8988T (cell line): Measurements from ENCODE around the gene DDN.

ENCODE experiments used
- DNase-seq: peaks from one replicate; pipeline ENCODE4 v3.0.0; 2011

The DDN gene

DNA sequence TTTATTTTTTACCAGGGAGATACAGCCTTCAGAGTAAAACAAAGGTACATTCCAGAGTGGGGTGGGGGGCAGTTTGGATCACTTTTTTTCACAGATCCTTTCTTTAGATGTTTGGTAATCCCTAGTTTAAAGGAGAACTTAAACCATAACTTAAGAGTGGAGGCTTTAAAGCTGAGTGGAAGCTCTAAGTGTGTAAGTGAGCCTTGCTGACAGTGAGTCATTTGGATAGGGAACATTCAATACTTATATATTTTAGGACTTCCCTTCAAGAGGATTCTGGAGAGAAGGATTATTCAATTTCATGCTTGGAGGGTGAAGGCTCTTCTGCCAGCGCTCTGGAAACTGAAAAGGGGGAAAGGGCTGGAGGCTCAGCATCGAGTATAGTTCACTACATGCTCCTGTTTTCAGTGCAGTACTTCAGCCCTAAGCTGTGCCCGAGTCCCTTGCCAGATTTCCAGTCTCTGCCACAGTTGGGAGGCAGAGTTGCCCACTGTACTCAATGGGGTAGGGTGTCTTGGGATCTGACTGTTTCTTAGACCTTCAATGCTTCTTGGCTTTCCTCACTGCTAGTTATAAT is 11.0 kb upstream of the DDN start:
- DNase-seq: no peak

DNA sequence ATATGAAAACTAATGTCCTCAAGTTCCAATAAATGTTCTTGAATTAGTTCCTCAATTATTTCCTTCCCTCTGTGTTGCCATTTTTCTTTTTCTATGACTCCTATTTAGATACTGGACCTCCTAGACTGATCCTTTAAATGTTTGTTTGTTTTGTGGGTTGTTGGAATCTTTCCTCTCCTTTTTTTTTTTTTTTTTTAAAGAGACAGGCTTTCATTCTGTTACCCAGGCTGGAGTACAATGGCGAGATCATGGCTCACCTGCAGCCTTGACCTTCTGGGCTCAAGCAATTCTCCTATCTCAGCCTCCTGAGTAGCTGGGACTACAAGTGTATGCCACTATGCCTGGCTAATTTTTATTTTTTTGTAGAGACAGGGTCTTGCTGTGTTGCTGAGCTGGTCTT is 9.8 kb upstream of the DDN start:
- DNase-seq: no peak

DNA sequence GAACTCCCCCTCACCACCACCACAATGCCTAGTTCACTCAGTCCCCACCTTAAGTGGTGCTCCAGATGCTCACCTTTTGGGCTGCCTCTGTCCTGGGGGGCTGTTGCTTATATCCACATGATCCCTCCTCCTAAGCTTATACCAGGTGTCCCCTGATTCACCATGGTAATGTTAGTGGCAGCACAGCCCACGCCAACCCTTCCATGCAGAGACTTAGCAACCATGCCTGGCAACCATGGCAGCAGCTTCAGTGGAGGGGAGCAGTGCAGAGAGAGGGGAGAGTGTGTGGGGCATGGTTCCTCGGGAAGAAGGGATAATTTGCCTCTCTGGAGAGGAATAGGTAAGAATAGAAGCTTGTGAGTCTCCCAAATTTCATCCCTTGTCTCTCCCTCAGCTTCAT is 1.2 kb upstream of the DDN start:
- no peak for DNase-seq

DNA sequence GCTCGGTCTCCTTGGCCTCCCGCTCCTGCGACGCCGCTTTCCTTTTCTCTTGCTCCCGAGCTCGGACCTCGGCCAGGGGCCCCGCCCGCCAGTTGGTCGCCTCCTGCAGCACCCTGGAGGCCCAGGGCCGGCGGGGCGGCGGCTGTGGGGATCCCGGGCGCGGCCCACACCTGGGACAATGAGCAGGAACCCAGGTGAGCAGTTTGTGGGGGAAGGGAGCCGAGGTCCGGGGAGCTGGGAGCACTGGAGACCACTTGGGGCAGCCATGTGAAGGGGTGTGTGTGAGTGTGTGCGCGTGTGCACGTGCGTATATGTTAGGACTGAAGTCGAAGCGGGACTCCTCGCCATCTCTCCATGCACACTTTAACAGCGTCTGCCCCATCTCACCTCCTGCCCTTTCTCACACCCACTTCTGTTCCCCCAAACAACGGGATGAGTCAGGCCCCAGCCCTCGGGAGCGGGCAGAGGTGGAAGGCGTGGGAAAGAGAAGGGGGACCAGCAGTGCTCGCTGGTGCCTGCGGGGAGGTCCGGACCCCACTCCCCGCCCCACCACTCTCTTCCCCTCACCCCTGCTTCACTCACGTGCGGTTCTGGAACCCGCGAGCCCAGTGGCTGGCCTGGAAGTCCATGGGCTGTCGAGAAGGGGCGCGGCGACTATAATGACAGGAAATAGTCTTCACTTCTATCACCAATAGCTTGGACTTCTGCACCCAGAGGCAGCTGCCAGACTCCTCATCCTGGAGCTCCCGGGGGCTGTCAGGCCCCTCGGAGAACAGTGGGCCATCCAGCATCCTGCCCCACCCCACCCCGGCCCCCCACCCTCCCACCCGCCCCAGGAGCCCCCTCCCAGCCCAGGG is 450 bp downstream of the DDN start:
- no peak for DNase-seq

DNA sequence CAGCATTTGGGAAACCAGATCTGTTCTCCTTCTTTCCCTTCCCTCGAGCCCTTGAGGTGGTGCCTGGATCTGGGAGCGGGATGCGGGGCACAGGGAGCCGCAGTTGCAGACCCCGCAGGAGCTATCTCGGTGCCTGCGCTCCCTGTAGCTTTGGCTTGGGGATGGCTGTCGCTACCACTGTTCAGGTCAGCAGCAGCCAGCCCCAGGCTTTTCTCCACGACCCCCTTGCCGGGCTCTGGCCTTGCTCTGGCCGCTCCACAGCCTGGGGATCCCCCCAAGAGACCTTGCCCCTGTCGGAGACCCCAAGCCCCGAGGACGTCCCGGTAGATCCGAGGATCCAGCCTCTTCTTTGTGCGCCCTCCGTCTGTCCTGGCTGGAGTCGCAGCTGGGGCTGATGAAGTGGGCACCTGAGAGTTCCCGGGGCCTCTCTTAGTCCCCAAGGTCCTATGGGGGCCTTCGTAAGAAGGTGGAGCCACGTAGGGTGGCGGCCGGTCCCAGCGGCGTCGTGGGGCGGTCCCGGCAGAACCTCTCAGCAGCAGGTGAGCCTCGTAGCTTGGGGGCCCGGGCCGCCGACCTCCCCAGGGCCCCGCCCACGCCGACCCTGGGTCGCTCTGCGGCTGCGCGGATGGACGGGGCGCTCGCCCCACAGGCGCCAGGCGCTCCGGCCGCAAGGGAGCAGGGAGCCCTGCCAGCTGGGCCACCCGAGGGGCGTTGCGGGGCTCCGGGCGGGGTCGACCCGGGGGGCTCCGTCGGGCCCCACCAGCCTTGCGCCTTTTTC is 1.3 kb downstream of the DDN start:
- no peak for DNase-seq

DNA sequence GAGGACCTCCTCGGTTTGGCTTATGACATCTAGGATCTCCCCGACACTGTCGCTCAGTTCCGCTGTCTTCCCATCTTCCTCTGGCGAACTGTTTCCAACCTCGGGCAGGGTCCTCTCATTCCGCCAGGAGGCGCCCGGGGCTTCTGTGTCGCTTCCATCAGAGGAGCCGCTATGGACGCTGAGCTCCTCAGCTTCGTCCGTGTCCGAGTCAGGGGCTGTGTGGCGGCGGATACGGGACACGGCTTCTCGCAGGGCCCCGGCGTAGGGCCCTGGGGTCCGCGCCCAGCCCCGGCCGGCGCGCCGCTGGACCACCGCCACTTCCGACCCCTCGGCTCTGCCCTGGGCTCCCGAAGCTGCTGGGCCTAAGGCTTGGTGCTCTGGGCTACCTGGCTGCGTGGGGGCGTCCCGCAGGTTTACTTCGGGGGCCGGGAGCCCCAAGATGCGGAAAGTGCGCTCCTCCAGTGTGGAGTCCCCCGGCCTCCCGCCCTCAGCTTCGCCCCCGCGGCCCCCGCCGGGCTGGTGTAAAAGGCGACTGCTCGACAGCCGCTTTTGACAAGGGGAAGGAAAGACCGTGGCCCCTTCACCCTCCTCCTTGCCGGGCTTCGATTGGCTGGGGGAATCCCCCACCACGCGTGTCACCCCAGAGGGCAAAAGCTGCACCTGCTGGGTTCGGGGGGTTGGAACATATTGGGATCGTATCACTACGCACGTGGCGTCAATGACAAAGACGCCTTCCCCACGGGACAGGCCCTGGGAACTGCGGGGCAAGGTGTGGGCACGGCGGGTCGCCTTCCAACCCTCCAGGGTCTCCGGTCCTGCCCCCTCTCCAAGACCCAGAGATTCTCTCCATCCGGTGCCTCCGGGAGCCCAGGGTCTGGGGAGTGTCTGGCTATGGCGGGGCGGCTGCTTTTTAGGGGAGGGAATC is 2.1 kb downstream of the DDN start:
- DNase-seq: peak; percentile 94

DNA sequence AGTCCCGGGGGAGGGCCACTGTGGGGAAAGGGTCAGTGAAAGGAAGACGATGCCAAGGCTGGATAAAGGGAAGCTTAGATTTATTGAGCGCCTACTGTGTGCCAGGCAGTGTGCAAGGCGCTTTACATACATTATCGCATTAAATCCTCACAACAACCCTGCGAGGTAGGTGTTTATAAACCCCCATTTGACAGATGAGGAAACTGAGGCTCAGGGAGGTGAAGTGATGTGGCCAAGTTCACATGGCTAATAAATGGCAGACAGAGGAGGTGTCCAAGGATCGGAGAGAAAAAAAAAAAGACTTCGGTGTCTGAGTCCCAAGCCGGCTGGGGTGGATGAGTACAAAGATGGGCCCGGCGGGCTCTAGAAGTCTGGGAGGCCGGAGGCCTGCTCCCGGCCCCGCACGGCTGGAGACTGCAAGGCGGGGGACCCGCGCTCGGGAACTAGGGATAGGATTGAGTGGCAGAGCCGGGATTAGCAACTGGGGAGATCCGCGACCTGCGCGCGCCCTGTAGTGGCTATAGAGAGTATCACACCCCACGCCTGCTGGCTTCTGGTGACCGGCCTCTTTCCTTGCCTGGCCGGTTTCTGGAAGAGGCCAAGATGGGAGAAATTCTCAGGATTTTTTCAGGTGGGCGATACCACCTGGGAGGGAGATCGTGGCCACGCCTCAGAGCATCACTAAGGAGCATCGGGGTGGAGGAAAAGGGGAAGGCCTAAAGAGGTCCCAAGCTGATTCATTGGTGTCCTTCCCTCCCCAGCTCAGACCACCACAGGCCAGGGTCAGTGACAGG is 3.9 kb downstream of the DDN start:
- peak; percentile 100 for DNase-seq

DNA sequence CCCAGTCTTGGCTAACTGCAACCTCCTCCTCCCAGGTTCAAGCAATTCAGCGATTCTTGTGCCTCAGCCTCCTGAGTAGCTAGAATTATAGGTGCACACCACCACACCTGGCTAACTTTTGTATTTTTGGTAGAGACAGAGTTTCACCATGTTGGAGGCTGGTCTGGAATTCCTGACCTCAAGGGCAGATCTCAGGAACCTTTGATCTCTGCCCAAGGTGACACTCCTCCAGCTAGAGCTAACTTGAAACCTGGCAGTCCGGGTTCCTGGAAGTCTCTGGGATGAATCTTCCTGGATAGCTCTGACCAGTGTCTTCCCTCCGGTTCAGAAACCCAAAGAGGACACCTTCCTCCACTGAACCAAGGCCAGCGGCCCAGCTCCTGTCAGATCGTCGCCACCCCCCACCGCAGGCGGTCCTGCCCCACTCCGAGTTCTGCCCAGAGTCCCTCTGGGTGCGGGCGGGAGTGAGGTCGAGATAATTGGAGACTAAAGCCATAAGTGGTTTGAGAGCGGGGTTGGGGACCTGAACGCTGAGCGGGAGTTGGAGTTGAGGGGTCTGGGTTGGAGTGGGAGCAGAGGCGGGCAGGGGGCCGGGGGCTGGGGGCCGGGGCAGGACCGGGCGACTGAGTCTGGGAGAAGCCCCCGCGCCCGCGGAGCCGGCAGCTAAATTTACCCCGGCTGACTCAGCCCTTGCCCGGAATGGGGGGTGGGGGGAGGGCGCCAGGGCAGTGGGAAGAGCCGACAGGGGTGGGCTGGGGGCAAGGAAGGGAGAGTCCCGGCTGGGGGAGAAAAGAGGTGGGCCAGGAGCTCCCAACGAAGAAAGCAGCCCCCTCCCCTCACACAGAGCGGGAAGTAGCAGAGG is 4.7 kb downstream of the DDN start:
- no peak for DNase-seq

DNA sequence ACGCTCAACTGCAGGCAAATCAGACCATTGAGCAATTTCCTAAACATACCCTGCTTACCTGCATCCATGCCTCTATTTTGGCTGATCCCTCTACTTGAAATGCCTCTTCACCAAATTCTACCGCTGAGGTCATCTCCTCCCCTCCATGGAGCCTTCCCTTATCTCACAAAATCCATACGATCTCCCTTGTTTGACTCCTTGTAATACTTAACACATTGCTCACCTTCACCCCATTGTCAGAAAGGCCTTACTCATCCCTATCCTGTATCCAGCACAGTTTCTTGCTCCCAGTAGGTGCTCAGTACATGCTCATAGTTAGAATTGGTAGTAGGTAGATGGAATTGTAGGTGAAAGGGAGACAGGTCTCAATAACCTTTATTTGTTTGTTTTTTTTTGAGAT is 5.4 kb downstream of the DDN start:
- no peak for DNase-seq

DNA sequence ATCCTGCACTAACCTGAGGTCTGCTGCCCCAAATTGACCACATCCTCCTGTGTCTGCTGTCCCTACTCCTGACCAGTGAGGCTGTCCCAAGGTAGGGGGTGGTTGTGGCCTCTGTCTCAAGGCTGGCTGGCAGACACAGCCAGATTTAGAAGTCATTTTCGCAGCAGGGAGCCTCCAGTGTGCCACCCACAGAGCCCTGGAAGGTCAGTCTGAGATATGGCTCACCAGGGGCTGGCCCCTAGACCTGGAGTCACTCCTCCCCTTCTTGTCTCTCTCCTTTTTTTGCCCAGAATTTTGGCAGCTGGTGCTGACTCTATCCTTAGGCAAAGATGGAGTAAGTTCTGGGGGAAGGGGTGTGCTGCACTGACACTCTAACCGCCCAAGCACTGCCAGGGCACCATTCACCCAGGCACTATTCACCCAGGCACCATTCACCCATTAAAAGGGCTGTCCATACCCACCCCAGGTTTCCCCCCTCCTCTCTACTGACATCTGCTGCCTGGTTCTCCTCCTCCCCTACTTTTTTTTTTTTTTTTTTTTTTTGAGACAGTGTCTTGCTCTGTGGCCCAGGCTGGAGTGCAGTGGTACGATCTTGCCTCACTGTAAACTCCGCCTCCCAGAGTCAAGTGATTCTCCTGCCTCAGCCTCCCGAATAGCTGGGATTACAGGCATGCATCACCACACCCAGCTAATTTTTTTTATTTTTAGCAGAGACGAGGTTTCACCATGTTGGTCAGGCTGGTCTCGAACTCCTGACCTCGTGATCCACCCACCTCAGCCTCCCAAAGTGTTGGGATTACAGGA is 7.7 kb downstream of the DDN start:
- DNase-seq: no peak

DNA sequence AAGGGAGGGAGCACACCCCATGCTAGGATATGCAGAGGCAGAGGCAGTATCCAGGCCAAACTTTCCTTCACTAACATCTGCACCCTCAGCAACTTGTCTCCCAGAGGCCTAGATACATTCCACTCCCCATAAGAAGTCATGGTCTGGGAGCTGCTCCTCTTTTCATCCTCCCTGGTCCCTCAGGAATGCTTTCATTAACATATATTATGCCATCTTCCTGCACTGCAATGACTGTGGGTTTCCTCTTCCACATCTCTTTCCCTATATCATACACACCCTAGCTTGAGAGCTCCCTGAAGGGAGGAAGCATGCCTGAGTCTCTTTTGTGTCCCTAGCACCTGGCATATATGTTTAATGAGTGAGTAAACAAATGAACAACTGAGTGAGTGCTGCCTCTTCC is 8.6 kb downstream of the DDN start:
- DNase-seq: no peak

DNA sequence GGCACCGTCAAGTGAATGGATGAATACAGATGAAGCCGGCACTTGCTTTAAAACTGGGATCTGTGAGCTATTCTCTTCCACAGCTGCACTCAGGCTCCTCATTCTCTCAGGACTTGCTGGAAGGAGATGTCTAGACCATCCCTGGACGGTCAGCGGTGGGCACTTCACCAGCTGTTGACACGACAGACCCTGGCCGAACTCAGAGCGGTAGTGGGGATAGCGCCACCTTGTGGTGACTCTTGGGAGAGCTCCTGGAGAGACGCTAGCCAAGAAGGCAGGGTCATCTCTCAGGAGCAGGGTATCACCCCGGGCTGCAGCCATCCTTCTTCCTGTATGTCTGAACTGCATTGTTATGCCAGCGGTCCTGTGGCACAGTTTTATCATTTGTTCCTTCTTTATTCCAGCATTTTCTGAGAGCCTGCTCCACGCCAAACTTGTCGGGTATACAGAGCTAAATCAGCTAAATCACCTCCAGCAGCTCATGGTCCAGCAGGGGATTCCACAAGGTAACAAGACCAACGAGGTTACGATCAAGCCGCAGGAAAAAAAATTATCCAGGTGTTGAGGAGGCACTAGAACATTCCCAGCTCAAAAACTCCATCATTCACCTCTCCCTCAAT is 11.0 kb downstream of the DDN start:
- DNase-seq: peak; percentile 88

DNA sequence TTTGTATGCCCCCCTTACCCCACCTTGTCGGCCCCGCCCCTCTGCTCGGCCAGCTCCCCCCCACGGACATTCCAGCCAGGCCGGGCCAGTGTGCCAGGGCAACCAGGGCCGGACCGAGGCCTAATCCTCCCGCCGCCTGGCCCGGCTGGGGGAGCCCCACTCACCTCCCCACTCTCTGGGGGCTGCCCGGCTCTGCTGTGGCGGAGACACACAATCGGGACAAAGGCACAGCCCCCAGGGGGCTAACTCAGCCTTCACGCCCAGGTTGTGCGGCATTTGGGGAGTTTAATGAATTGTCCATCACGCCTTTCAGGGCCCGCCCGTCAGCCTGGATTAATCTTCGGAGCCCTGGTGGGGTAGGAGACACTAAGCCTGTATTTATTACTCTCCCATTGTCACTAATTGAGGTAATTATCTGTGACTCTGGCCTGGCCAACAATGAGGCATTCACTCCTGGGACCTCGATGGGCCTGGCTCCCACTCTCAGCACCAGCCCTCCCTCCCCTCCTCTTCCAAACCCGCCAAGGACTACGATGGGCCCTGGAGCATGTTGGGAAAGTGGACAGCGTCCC is 12.4 kb downstream of the DDN start:
- no peak for DNase-seq

DNA sequence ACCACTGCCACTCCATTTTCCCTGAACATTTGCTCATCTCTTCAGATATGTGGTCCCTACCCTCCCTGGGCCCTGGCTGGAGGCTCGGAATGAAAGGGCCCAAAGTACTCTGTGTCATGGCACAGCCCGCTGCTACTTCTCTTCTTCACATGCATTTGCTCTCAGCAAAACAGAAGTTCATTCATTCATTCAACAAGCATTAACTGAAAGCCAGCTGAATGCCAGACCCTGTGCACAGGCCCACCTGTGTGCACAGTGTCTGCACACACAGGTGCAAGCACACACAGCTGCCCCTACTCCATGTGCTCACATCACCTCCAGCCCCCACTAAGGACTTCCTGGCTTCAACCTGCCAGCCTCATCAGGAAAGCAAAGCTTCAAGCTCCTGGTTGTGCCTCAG is 13.3 kb downstream of the DDN start:
- DNase-seq: no peak

DNA sequence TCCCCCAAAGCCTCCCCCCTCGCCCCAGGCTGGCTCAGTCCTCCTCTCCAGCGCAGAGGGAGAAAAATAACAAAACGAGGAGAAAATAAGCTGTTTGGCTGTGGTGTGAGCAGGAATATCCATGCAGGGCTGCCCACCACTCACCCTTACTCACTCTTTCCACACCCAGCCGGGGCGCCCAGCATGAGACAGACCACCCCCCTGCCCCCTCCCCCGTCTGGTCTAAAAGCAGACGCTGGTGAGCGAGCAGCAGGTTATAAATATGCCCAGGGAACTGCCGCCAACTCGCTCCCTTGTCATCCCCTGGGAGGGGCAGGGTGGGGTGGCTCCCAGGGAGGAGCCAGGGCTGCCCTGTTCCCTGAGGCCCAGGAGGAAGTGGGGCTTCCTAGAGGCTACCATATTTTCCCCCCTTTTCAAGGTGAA is 13.7 kb downstream of the DDN start:
- no peak for DNase-seq

DNA sequence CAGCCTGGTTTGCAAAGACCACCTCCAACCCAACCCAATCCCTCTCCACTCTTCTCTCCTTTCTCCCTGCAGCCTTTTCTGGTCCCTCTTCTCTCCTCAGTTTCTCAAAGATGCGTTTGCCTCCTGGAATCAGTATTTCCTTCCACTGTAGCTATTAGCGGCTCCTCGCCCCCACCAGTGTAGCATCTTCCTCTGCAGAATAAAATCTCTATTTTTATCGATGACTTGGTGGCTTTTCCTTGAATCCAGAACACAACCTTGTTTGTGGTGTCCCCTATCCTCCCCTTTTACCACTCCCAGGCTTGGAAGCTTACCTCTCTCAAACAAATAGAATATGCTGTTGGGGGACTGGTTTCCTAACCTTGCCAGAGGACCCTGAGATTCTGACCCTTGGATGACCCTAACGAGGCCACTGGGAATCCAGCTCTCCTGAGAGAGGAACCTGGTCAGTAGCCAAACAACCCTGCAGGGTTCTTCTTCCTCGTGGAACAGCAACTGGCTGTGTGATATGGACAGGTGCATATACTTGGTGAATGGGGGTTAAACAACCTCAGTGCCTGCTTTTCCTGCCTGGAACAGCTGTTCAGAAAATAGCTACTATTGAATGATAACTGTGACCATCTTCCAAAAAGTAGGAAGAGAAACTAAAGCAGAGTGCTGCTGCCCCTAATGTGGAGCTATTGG is 16.6 kb downstream of the DDN start:
- peak; percentile 10 for DNase-seq

DNA sequence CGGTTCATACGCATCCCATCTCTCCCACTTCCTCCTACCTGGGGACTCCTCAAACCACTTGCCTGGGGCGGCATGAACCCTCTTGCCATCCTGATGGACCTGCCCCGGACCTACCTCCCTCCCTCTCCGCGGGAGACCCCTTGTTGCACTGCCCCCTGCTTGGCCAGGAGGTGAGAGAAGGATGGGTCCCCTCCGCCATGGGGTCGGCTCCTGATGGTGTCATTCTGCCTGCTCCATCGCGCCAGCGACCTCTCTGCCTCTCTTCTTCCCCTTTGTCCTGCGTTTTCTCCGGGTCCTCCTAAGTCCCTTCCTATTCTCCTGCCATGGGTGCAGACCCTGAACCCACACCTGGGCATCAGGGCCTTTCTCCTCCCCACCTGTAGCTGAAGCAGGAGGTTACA is 17.4 kb downstream of the DDN start:
- no peak for DNase-seq

DNA sequence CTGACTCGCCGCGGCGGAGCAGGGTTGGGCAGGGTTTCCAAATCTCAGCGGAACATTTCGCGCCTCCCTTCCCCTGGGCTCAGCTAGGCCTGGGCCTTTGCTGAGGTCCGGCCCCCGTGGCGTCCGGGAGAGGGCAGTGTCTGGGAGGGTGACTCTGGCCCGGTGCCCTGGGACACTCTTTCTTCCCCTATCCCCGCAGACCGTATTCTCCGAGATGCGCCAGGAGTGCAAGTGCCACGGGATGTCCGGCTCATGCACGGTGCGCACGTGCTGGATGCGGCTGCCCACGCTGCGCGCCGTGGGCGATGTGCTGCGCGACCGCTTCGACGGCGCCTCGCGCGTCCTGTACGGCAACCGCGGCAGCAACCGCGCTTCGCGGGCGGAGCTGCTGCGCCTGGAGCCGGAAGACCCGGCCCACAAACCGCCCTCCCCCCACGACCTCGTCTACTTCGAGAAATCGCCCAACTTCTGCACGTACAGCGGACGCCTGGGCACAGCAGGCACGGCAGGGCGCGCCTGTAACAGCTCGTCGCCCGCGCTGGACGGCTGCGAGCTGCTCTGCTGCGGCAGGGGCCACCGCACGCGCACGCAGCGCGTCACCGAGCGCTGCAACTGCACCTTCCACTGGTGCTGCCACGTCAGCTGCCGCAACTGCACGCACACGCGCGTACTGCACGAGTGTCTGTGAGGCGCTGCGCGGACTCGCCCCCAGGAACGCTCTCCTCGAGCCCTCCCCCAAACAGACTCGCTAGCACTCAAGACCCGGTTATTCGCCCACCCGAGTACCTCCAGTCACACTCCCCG is 18.0 kb downstream of the DDN start:
- DNase-seq: no peak
